GM10266 (cell line): ENCODE measurements around the gene ZSWIM1.
"Not testable (repeated sequence)": the region's sequence is repeated elsewhere in the genome, so short reads cannot be mapped to it uniquely, and the experiment has no call there.

Experiments used
- DNase-seq: peaks from one replicate; pipeline ENCODE4 v3.0.0; 2012; ENCODE audit errors: extremely low spot score
- TF ChIP-seq, protein P1 (sequence below): IDR thresholded peaks from 2 replicates; pipeline ENCODE4 v1.5.1; 2012; ENCODE audit warnings: mild to moderate bottlenecking, low read depth; ENCODE audit not compliant: control insufficient read depth, insufficient read depth; ENCODE audit errors: missing control alignments

Gene ZSWIM1

DNA sequence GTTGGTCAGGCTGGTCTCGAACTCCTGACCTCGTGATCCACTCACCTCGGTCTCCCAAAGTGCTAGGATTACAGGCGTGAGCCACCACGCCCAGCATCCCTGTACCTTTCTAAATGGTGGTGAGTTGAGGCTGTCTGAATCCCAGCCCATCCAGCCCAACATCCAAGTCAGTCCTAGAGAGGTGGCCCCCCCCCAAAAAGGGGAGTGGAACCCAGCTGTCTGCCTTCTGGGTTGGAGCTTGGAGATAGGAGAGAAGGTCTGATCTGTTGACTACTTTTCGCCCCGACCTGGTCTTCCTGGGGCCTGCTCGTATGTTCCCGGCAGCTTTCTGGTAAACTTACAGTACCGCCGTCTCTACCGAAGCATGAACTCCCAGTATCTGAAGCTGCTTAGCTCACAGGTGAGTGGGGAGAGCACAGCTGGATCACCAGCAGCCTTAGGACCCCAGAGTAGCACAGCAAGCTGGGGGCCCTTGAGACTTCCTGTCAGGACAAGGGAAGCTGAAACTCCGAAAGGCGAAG is 15.7 kb downstream of the ZSWIM1 start:
- DNase-seq, result no peak
- TF ChIP-seq, protein P1, sequence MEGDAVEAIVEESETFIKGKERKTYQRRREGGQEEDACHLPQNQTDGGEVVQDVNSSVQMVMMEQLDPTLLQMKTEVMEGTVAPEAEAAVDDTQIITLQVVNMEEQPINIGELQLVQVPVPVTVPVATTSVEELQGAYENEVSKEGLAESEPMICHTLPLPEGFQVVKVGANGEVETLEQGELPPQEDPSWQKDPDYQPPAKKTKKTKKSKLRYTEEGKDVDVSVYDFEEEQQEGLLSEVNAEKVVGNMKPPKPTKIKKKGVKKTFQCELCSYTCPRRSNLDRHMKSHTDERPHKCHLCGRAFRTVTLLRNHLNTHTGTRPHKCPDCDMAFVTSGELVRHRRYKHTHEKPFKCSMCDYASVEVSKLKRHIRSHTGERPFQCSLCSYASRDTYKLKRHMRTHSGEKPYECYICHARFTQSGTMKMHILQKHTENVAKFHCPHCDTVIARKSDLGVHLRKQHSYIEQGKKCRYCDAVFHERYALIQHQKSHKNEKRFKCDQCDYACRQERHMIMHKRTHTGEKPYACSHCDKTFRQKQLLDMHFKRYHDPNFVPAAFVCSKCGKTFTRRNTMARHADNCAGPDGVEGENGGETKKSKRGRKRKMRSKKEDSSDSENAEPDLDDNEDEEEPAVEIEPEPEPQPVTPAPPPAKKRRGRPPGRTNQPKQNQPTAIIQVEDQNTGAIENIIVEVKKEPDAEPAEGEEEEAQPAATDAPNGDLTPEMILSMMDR, result no peak

DNA sequence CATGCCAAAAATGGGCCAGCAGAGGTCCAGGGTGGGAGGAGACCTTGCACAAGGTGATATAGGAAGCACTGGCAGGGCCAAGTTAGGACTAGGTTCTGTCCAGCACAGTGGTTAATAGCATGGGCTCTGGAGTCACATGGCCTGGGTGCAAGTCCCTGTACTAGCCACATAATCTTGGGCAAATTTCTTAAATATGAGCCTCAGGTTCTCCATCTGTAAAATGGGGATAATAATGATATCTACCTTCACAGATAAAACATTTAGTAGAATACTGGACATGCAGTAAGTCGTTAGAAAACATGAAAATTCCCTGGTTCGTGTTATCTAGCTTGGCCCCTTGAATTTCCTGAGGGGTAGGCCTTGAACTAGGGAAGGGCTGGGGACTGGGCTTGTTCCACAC is 16.3 kb downstream of the ZSWIM1 start:
- no peak for DNase-seq

DNA sequence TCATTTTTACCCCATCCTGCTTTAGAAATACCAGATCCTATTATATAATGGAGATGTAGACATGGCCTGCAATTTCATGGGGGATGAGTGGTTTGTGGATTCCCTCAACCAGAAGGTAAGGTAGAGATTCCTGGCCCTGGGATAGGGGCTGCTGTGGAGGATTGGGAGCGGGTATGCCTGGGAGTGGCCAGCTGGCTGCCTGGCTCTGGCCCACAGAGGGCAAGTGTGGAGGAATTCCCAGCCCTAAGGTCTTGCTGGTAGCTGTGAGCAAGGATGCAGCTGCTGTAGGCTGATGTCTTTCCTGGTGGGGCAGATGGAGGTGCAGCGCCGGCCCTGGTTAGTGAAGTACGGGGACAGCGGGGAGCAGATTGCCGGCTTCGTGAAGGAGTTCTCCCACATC is 16.7 kb downstream of the ZSWIM1 start:
- DNase-seq, result no peak

More for the DNA sequence above, 16.3 kb downstream of the ZSWIM1 start:
- TF ChIP-seq, protein P1, result no peak

DNA sequence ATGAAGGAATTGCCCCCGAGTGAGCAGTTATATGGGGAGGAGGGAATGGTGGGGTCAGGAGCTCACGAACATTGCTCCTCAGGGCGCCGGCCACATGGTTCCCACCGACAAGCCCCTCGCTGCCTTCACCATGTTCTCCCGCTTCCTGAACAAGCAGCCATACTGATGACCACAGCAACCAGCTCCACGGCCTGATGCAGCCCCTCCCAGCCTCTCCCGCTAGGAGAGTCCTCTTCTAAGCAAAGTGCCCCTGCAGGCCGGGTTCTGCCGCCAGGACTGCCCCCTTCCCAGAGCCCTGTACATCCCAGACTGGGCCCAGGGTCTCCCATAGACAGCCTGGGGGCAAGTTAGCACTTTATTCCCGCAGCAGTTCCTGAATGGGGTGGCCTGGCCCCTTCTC is 17.3 kb downstream of the ZSWIM1 start:
- TF ChIP-seq, protein P1, result no peak
- DNase-seq, result no peak

More for the DNA sequence above, 16.7 kb downstream of the ZSWIM1 start:
- TF ChIP-seq, protein P1, result no peak

DNA sequence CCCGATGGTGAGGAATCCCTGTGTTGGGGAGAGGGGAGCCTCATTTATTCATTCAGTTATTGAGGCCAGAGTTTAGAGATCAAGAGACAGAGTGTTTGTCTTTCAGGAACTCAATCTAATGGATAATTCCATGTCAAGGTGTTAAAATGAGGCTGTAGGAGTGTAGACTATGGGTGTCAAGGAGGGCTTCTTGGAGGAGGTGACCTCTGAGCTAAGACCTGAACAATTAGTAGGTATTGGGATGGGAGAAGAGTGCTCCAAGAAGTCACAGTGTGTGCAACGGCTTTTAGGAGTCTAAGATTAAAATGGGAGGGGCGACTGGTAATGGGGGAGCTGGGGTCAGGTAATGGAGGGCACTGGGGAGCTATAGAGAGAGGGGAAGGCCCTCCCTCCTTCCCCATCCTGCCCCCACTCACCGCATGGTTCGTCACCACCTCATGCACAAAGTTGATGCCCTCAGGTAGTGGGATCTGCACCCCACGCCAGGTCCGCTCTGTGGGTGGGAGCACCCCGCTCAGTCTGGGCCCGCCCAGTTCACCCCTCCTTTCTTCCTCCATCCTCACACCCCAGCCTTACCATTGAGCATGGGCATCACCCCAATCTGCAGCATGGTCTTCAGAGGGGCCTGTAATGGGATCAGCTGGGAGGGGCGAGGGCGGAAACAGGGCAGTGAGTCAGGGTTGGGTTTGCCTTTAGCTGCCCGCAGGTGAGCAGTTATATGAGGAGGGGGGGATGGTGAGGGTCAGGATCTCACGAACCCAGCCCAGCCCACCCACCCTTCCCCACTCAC is 18.2 kb downstream of the ZSWIM1 start:
- TF ChIP-seq, protein P1, result no peak

DNA sequence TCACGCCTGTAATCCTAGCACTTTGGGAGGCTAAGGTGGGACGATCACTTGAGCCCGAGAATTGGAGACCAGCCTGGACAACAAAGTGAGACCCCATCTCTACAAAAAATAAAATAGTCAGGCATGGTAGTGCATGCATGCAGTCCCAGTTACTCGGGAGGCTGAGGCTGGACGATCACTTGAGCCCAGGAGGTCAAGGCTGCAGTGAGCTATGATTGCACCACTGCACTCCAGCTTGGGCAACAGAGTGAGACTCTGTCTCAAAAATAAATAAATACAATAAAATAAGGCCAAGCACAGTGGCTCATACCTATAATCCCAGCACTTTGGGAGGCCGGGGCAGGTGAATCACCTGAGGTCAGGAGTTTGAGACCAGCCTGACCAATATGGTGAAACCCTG is 20.3 kb downstream of the ZSWIM1 start:
- DNase-seq, result not testable (repeated sequence)

More for the DNA sequence above, 18.2 kb downstream of the ZSWIM1 start:
- no peak for DNase-seq

DNA sequence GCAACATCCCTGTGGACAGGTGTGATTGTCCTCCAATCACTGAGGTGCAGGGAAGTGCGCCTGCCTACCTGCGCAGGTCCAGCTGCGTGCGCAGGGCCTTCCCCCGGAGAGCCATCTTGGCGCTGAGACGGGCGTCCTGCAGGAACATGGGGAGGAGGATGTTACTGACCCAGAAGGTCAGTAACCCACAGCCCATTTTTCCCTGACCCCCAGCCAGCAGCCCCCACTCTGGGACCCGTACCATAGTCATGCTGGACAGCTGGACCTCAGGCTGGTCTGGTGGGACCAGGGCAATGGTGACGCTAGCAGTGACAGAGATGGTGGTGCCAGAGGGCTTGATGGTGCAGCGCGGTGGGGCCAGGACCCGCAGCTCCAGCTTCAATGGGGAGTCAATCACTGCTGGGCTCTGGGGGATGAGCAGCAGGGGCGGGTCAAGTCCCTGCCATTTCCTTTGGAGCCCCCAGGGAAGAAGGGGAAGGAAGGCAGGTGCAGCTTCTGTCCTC is 21.2 kb downstream of the ZSWIM1 start:
- DNase-seq, result no peak

More for the DNA sequence above, 21.2 kb downstream of the ZSWIM1 start:
- TF ChIP-seq, protein P1, result no peak
